ENCODE results near the gene CASP12. TPM values are rescaled to one million over a fixed set of nuclear protein-coding genes. Genes with fewer than 3 reads are reported as not detected.

The CASP12 gene
- total RNA-seq, 1 experiment from 2014 or later = not detected

DNA sequence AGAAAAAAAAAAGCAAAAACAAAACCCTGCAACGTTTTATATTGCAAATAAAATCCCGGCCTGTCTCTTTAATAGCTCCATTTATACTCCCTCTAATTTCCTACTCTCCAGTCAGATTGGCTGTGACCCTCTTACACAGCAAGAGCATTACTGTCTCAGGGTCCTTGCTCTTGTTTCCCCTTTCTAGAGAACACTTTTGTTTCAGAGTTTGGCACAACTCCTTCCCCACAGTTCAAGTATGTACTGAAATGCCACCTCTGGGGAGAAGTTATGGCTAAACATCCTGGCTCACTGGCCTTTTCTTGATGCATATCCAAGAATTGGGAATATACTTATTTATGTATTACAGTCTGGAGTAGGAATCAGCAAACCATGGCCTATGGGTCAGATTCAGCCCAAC is 2.6 kb downstream of the CASP12 start:
- no peak for DNase-seq (ENCODE audit: low read depth)
- in situ Hi-C loops (cut with HindIII; ENCODE audit: low pct_unique_long_range_greater_than_20kb, low sequenced_read_pairs) = no loop called here

DNA sequence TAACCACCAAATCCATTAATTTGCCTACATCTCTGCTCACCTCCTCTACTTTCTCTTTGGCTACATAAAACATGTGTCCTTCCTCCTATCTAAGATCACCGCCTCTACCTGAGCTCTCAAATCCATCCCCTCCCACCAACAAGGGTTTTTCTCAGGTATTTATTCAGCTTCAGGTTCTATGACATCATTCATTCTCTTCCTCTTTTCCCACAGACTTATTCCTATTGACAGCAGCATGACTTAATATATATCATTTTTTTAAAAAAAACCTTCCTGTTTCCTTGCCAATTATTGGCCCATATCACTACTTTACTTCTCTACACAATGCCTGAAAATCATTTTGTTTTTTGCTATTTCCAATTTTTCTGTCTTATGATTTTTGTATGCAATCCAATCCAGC is 4.4 kb downstream of the CASP12 start:
- no peak for DNase-seq (ENCODE audit: low read depth)
- in situ Hi-C loops (cut with HindIII; ENCODE audit: low pct_unique_long_range_greater_than_20kb, low sequenced_read_pairs) = no loop called here

DNA sequence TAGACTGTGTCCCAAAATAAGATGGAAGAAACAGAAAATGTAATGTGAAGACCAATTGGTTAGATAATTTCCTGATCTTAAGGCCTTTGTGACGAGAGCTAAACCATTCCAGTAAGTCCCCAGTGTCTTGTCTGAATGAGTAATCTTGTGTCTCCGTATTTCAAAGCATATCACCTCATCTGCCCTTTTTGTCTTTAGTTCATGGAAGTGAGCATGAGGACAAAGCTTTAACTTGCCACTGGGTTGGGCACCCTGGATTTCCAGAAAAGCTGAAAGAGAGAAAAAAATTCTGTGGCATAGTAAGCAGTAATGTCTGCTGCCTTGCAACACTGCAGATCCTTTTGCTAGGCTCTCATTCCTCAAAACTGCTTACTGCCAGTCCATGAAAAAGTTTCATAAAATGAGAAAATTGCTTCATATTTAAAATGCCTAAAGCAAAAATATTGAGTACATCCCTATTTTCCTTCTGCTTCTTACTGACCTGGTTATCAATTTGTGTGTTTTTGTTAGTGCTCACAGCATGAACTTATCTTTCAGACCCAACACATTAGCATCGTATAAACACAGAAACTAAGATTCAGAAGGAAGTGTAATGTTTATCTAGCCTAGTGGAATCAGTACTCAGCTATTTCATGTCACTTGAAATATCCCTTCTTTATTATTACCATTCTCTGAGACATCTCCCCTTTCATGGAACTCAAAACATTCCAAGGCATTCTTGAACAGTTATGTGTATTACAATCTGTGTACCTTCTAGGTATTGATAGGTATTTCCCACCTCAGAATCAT is 5.3 kb downstream of the CASP12 start:
- in situ Hi-C loops (cut with HindIII; ENCODE audit: low pct_unique_long_range_greater_than_20kb, low sequenced_read_pairs) = no loop called here
- no peak for DNase-seq (ENCODE audit: low read depth)

DNA sequence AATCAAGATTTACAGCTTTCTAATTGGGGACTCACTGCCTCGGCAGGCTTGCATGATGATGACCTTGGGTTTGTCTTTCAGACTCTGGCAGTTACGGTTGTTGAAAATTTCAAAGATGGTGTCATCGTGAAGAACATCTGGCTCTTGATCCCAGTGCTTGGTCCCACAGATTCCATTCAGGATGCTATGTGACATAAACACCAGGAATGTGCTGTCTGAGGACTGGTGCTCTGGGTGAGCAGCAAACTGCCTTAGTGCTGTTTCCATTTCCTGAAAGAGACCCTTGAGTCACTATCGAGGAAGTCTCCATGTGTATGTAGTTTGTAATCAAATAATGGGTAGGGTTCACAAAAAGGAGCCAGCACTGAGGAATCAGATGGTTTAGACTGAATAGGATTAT is 7.1 kb downstream of the CASP12 start:
- no peak for DNase-seq (ENCODE audit: low read depth)
- in situ Hi-C loops (cut with HindIII; ENCODE audit: low pct_unique_long_range_greater_than_20kb, low sequenced_read_pairs) = no loop called here

DNA sequence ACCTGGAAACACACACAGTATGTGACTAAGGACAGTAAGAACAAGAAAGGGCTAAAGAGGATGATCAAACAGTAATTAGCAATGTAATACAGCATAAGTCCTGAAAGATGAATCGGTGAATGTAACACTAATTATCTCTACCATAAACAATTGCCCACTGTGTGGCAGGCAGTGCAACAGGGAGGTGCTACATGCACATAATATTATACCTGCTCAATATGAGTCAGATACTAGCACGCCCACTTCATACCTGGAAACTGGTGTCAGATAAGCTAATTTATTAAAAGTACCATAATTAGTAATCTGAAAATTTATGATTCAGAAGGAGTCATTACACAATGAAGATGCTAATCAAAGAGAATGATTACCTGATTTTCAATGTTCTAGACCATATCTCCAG is 14.9 kb downstream of the CASP12 start:
- in situ Hi-C loops (cut with HindIII; ENCODE audit: low pct_unique_long_range_greater_than_20kb, low sequenced_read_pairs) = no loop called here
- no peak for DNase-seq (ENCODE audit: low read depth)

DNA sequence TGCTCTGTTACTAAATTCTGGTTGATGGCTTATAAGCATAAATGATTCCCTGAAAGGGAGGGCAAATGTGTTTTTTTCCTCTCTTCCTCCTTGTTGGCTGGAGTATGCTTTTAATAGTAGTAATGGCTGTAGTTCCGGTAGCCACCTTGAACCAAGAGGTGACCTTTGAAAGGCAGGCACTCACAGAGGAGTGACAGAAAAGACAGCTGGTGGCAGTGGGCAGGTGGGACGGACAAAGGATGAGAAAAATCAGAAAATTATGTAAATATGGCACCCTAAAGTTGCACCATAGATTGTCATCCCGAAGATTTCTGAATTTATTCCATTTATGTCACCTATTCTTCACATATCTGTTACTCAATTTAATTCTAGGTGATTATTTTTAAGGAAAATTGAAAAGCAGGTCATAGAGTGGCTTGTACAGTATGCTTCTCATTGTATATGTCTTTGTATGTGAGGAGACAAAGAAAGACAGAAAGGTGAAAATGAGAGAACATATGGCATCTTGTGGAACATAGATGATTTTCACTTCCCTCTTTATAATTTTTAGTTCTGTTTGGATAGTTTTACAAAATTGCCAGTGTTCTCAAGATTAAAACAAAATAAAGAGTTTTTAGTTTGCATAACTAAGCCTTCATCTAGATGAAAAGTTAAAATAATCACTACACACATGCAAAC is 17.0 kb downstream of the CASP12 start:
- no peak for DNase-seq (ENCODE audit: low read depth)
- in situ Hi-C loops (cut with HindIII; ENCODE audit: low pct_unique_long_range_greater_than_20kb, low sequenced_read_pairs) = no loop called here

DNA sequence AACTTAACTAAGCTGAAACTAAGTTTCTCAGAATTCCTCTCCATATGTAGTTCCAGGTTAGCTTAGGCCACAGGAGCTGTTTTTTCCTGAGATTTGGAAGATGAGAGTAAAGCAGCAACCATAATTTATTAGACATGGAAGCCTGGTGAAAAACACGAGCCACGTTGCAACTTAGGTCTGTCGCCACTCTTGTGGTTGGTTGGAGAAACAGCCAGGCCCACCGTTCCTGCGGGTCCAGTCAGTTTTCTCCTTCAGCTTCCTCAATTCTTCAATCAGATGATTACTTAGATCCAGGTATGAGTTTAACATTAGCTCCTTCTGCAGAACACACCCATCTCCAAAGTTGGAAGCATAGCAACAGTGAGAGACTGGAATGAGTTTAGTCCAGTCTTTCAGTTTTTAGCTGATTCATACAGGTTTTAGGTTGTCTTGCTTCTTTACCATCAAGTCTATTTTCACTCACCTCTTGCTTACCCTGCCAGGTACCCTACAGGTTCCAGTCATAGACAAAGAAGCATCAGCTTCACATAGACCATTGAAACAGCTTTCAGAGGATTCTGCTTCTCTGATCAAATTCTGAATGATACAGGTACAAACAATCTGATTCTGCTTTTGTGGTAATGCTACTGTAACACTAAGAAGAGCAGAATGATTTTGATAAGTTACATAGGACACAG is 18.6 kb downstream of the CASP12 start:
- in situ Hi-C loops (cut with HindIII; ENCODE audit: low pct_unique_long_range_greater_than_20kb, low sequenced_read_pairs) = no loop called here
- DNase-seq (ENCODE audit: low read depth) = no peak

DNA sequence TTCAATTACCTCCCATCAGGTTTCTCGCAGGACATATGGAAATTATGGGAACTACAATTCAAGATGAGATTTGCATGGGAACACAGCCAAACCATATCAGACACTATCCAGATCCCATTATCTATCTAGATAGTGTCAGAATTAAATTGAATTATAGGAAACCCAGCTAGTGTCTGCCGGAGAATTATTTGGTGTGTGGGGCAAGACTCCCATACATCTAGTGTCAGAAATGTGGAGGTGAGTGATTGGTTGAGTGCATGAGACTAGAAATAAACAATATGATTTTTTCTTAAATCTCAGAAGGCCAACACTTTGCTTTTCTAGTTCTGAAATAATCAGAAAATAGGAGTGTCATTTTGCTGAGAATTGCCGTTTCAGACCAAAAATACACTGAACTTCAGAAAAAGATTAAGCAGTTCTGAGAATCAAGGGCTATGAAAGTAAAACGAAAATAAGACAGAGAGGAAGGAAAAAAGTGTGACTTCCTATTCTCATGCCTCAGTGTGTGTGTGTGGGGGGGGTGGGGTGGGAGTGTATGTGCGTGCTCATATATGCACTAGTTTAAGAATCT is 21.3 kb downstream of the CASP12 start:
- in situ Hi-C loops (cut with HindIII; ENCODE audit: low pct_unique_long_range_greater_than_20kb, low sequenced_read_pairs) = no loop called here

DNA sequence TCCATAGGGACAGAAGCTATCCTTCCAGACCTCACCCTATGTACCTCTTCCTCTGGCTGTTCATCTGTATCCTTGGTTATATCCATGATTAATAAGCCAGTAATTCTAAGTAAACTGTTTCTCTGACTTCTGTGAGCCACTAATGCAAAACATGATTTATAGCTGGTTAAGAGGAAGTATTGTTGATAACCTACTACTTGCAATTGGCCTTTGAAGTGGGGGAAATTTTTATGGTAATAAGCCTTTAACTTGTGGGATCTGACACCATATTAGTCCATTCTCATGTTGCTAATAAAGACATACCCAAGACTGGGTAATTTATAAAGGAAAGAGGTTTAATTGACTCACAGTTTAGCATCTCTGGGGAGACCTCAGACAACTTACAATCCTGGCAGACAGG is 21.9 kb downstream of the CASP12 start:
- DNase-seq (ENCODE audit: low read depth) = no peak
- in situ Hi-C loops (cut with HindIII; ENCODE audit: low pct_unique_long_range_greater_than_20kb, low sequenced_read_pairs) = no loop called here

More for the DNA sequence above, 21.3 kb downstream of the CASP12 start:
- no peak for DNase-seq (ENCODE audit: low read depth)

DNA sequence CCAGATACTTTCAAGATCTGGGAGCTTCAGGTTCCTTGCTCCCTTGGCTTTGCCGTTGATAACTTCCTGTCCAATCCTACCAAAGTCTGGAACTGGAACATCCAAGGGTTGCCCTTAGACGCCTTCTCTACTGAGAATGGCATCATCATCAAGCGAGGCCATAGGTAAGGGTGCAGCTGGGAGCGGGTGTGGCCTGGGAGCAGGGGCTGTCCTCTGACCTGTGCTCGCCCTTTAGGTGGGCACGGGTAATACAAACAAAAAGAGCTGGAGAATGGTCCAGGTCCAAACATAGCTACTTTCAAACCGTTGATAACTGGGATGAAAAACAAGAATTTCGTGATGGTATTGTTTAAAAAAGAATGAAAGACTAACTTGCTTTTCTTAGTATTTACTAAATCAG is 25.0 kb downstream of the CASP12 start:
- in situ Hi-C loops (cut with HindIII; ENCODE audit: low pct_unique_long_range_greater_than_20kb, low sequenced_read_pairs) = no loop called here
- DNase-seq (ENCODE audit: low read depth) = no peak

DNA sequence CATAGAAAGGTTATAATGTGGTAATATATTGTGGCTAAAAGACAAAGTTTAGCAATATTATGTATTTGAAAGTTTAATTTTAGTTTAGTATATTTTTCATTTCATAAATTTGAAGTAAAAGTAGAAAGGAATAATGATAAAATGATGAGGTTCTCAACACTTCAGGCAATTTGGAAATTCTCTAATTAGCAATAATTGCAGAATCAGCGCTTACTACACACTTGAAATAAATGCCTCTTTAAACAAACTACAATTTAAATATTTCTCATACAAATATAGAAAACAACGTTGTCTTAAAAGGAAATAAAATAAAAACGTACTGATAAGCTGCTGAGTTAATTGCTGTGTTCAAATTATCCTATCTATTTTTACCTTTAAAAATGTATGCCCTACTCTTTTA is 25.9 kb downstream of the CASP12 start:
- in situ Hi-C loops (cut with HindIII; ENCODE audit: low pct_unique_long_range_greater_than_20kb, low sequenced_read_pairs) = no loop called here
- DNase-seq (ENCODE audit: low read depth) = no peak

DNA sequence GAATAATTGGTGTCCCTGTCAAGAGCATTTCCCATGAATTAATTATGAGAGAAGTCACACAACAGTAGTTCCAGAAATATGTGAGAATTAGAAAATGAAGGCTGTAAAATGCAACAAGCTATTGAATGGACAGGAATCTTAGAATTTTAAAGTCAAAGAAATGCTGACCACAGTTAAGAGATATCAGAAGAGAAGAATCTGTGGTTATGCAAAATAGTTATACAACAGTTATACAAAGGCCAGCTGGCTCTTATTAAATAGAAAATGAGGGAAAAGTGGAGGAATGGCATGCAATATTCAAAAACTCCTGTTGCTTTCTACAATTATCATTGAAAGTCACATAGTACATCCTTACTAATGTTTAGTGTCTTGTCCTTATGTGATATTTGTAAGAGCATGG is 27.4 kb downstream of the CASP12 start:
- in situ Hi-C loops (cut with HindIII; ENCODE audit: low pct_unique_long_range_greater_than_20kb, low sequenced_read_pairs) = no loop called here
- no peak for DNase-seq (ENCODE audit: low read depth)

DNA sequence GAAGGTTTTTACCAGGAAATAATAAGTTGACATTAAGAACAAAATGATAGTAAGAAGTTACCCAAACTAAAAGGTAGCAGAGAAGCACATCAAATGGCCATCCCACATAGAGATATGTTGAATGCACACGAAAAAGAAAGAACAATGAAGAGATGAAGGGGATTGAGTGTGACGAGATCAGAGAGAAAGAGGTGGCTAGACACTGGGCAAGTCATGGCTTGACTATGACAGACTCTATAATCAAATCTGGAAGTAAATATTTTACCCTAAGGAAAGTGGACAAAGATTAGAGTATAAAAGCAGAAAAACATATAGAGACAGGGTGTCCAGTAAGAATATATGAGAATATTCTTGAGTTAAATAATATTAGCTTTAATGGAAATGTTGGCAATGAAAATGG is 31.4 kb downstream of the CASP12 start:
- no peak for DNase-seq (ENCODE audit: low read depth)

DNA sequence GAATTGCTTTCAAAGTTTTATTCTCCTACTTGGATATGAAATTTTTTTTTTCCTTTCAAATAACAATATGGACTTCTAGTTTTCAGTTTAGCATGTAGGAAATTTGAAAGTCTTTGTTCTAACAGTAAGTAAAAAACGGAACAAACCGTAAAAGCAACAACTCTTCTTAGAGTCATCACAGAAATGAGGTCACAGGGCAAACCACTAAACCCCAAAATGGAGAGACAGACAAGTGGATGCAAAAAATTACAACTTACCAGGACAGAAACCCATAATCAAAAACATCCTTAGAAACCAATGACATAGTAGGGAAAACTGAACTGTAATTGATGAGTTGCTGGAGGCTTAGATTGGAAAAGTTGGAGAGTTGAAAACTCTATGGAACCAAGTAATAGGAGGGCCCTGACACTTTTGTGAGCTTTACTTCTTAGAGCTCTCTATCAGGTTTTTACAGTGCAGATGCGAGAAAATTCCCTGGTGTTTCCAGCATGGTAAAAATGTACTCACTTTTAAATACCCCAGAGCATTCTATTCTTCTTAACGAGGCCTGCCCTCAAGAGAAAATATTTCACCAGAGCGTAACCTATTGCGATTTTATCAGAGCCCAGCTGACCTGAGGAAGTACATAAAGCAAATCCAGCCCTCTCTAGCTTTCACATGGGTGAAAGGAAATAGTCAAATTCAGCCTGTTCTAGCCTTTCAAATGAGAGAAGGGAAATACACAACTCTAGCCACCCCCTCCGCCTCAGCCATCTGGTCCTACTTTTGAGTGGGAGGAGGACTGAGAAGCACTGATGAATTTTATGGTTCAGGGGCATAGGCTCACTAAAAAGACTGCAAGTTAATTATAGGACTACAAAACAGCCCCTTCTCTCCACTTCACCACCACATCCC is 39.1 kb downstream of the CASP12 start:
- in situ Hi-C loops (cut with HindIII; ENCODE audit: low pct_unique_long_range_greater_than_20kb, low sequenced_read_pairs) = no loop called here

More for the DNA sequence above, 31.4 kb downstream of the CASP12 start:
- in situ Hi-C loops (cut with HindIII; ENCODE audit: low pct_unique_long_range_greater_than_20kb, low sequenced_read_pairs) = no loop called here

DNA sequence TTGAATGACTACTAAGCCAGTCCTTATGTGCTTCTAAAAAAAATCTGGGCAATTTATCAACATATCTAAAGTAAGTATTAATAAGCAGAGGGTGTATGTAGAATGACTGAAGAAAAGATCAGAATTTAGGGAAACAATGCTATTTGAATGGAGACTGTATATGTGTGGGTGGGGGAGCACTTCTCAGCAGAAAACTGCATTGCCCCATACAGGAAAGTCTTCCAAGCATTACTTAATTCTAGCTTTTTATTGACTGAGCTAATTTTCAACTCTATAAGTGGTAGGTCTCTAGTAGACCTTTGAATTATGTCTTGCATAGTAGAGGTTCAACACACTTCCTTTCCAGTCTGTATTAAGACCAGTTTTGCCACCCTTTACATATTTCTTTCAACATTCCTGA is 41.7 kb downstream of the CASP12 start:
- in situ Hi-C loops (cut with HindIII; ENCODE audit: low pct_unique_long_range_greater_than_20kb, low sequenced_read_pairs) = no loop called here

More for the DNA sequence above, 39.1 kb downstream of the CASP12 start:
- DNase-seq (ENCODE audit: low read depth) = no peak

DNA sequence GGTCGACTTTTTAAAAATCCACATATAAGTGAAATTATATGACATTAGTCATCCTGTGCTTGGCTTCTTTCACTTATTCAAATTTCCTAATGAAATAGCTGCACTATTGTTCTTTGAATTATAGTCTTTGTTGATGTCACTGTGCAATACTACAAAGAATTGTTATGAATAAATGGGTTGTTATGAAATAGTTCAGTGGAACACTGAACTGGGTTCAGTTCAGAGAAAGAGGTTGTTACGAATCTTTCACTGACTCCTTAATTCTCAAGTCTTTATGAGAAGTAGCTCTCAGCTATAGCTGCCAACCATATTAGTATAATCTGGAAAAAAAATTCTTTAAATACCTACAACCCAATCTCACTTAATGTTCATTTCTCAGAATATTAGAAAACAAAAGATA is 42.3 kb downstream of the CASP12 start:
- in situ Hi-C loops (cut with HindIII; ENCODE audit: low pct_unique_long_range_greater_than_20kb, low sequenced_read_pairs) = no loop called here
- no peak for DNase-seq (ENCODE audit: low read depth)

More for the DNA sequence above, 41.7 kb downstream of the CASP12 start:
- DNase-seq (ENCODE audit: low read depth) = no peak

DNA sequence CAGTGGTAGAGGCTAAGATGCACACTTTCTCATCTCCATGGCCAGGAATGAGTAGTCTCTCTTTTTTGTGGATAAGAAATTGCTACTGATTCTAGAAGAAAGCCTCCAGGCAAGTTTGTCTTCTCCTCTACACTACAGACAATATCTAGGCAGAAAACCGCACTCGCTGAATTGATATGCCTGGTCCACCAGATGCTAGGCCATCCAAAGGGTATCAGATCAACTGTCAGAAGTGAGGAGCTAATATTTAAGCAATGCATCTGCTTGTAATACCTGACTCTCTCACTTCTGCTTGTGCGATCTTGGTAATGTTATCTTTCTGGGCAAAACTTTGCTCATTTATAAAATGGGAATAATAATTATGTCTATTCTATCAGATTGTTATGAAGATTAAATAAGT is 45.0 kb downstream of the CASP12 start:
- DNase-seq (ENCODE audit: low read depth) = no peak
- in situ Hi-C loops (cut with HindIII; ENCODE audit: low pct_unique_long_range_greater_than_20kb, low sequenced_read_pairs) = no loop called here

DNA sequence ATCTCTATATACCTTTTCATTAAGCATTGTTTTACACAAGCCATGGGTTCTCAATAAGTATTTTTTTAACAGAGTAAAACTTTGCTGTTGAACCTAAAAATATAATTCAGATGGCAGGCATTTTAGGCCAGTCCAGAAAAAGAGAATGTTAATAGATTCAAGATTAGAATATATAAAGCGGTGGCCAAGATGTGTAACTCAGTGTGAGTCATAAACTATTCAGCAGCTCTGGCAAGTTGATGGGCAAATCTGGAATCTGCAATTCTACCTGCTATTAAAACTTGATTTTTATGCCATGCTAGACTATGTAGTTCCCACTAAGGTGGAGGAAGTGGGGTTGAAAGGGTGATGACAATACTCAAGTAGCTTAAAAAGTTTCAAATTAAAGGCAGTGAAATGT is 45.4 kb downstream of the CASP12 start:
- DNase-seq (ENCODE audit: low read depth) = no peak
- in situ Hi-C loops (cut with HindIII; ENCODE audit: low pct_unique_long_range_greater_than_20kb, low sequenced_read_pairs) = no loop called here
